ENCODE measurements around the gene ARID3A. TPM values are rescaled to one million over a fixed set of nuclear protein-coding genes. Genes with fewer than 3 reads are reported as not detected.
A peak's percentile ranks its signal among the peaks of the same experiment; 100 is the strongest.

Gene ARID3A
- total RNA-seq, 1 experiment from 2014 or later, result 28.9 TPM

DNA sequence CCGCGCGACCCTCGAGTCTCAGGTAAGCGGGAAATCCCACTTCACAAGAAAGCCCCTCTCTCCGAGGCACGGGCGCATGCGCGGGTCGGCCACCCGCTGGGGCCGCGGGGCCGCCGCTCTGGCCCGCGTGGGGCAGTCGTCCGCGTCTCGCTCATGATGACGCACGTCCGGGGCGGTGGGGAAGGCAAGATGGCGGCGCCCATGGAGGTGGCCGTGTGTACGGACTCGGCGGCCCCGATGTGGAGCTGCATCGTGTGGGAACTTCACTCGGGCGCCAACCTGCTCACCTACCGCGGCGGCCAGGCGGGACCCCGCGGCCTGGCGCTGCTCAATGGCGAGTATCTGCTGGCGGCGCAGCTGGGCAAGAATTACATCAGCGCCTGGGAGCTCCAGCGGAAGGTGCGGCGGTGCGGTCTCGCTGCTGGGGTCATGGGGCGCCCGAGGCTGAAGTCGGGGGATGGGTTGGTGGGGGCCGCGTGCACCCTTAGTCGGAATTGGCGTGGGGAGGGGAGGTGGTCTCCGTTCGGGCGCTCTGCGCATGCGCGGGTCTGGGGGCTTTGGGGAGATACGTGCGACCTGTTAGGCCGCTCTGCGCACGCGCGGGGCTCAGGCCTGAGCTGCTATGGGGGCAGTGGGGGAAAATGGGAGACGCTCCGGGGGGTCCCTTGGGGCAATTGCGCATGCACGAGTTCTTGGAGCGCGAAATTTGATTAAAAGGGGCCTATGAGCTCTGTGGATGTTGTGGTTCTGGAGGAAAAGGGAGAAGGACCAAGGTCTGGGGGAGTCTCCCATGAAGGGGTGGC, 58.5 kb downstream of the ARID3A start, which contains the start of gene WDR18:
Gene WDR18 (plus strand): TSS at position 181 of the 803 bp plus-strand sequence. CDS start 9 bp downstream, at position 190.
- peak; percentile 89 for ATAC-seq
- Histone ChIP-seq H3K36me3 (ENCODE audit: control insufficient read depth, insufficient read depth, low read length) (peaks cover 4% of the 10 kb centered on the region; the same call in 1 of the 2 replicates), H3K4me1 (ENCODE audit: control insufficient read depth, insufficient read depth, low read length) (peaks cover 11% of the 10 kb centered on the region), H3K9me3 (ENCODE audit: control insufficient read depth, insufficient read depth, low read depth, low read length) (no peaks in the 10 kb centered on the region), H3K27me3 (ENCODE audit: control insufficient read depth, insufficient read depth, low read length) (no peaks in the 10 kb centered on the region), H3K27ac (ENCODE audit: low read length) (peak within 1 kb of the TSS; percentile 83), H3K4me3 (ENCODE audit: low read depth in 2 of 2, low read length in 2 of 2) (peak within 1 kb of the TSS; percentile 65 to 88)
- ChIA-PET POLR2A (interaction anchor here (0.5 to 0.8 kb wide), 3 partner anchors 36 to 484 kb away, joined by 3 to 4 read pairs (median 3); no protein-coding TSS in a partner anchor), CTCF (interaction anchor here (0.6 to 1.9 kb wide), 2 partner anchors 61 to 105 kb away, joined by 4 to 14 read pairs; no protein-coding TSS in a partner anchor)
- intact Hi-C loops (cut with micrococcal nuclease; ENCODE audit: unreplicated experiment) (no loop called here), in situ Hi-C loops (cut with HindIII; ENCODE audit: low pct_unique_long_range_greater_than_20kb, low sequenced_read_pairs) (no loop called here)
- DNase-seq (ENCODE audit: low read depth, low spot score), result peak; percentile 32
- TF ChIP-seq SIN3A (IDR thresholded peaks at IDR 0.05; ENCODE audit: borderline replicate concordance, insufficient read depth, low read depth, low read length), result no peak
- TF ChIP-seq, protein P1, sequence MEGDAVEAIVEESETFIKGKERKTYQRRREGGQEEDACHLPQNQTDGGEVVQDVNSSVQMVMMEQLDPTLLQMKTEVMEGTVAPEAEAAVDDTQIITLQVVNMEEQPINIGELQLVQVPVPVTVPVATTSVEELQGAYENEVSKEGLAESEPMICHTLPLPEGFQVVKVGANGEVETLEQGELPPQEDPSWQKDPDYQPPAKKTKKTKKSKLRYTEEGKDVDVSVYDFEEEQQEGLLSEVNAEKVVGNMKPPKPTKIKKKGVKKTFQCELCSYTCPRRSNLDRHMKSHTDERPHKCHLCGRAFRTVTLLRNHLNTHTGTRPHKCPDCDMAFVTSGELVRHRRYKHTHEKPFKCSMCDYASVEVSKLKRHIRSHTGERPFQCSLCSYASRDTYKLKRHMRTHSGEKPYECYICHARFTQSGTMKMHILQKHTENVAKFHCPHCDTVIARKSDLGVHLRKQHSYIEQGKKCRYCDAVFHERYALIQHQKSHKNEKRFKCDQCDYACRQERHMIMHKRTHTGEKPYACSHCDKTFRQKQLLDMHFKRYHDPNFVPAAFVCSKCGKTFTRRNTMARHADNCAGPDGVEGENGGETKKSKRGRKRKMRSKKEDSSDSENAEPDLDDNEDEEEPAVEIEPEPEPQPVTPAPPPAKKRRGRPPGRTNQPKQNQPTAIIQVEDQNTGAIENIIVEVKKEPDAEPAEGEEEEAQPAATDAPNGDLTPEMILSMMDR (IDR thresholded peaks at IDR 0.05), result no peak
- TF ChIP-seq TCF7L2 (IDR thresholded peaks at IDR 0.05; ENCODE audit: low read depth, low read length), result no peak
- TF ChIP-seq POLR2AphosphoS5 (IDR thresholded peaks at IDR 0.05; ENCODE audit: low read depth, low read length), result peak; percentile 53; the same call in 1 of the 2 replicates
- TF ChIP-seq REST (IDR thresholded peaks at IDR 0.05; ENCODE audit: insufficient read depth in 1 of 2, low read depth in 2 of 2, low read length in 1 of 2), result no peak
- BruUV-seq (replicated peaks), result no TSS peak

GRCh38 chr19:986083-986482, 60.2 kb downstream of the ARID3A start:
- CTCF ChIA-PET, result no interaction called here
- Histone ChIP-seq H3K27ac (ENCODE audit: low read length) (no peak overlapping the region), H3K4me3 (ENCODE audit: low read depth in 2 of 2, low read length in 2 of 2) (no peak overlapping the region), H3K9me3 (ENCODE audit: control insufficient read depth, insufficient read depth, low read depth, low read length) (no peaks in the 10 kb centered on the region), H3K27me3 (ENCODE audit: control insufficient read depth, insufficient read depth, low read length) (no peaks in the 10 kb centered on the region), H3K36me3 (ENCODE audit: control insufficient read depth, insufficient read depth, low read length) (peaks cover 4% of the 10 kb centered on the region; the same call in 1 of the 2 replicates), H3K4me1 (ENCODE audit: control insufficient read depth, insufficient read depth, low read length) (peaks cover 4% of the 10 kb centered on the region)
- DNase-seq (ENCODE audit: low read depth, low spot score), result no peak
- in situ Hi-C loops (cut with HindIII; ENCODE audit: low pct_unique_long_range_greater_than_20kb, low sequenced_read_pairs) (no loop called here), intact Hi-C loops (cut with micrococcal nuclease; ENCODE audit: unreplicated experiment) (no loop called here)
- TF ChIP-seq TCF7L2 (IDR thresholded peaks at IDR 0.05; ENCODE audit: low read depth, low read length) (no peak), REST (IDR thresholded peaks at IDR 0.05; ENCODE audit: insufficient read depth in 1 of 2, low read depth in 2 of 2, low read length in 1 of 2) (no peak), POLR2AphosphoS5 (IDR thresholded peaks at IDR 0.05; ENCODE audit: low read depth, low read length) (no peak), SIN3A (IDR thresholded peaks at IDR 0.05; ENCODE audit: borderline replicate concordance, insufficient read depth, low read depth, low read length) (no peak)
- TF ChIP-seq, protein P1 (IDR thresholded peaks at IDR 0.05), result no peak
- ATAC-seq, result no peak
- POLR2A ChIA-PET, result no interaction called here
- no TSS peak for BruUV-seq (replicated peaks)

Measured in Panc1 (cell line).